GM12892 (cell line): Measurements from ENCODE around the gene HECW1.

Source experiments
- DNase-seq: peaks from one replicate; pipeline ENCODE4 v3.0.0; 2011; ENCODE audit not compliant: insufficient read length
- FAIRE-seq: peaks from 2 replicates; lab custom pipeline; 2011; peaks lifted over from hg19 to GRCh38; lab: Jason Lieb, UNC
- POLR2A ChIP-seq: IDR thresholded peaks from 2 replicates; pipeline ENCODE4 v1.6.1; 2011; ENCODE audit warnings: low read depth, low read length, control low read depth
- POLR2AphosphoS5 ChIP-seq: IDR thresholded peaks from 2 replicates; pipeline ENCODE4 v1.6.1; 2011; ENCODE audit warnings: low read depth, low read length, control low read depth
- TAF1 ChIP-seq: IDR thresholded peaks from 2 replicates; pipeline ENCODE4 v1.6.1; 2011; ENCODE audit warnings: low read depth, mild to moderate bottlenecking, control low read depth, low read length, borderline replicate concordance

The HECW1 gene

DNA sequence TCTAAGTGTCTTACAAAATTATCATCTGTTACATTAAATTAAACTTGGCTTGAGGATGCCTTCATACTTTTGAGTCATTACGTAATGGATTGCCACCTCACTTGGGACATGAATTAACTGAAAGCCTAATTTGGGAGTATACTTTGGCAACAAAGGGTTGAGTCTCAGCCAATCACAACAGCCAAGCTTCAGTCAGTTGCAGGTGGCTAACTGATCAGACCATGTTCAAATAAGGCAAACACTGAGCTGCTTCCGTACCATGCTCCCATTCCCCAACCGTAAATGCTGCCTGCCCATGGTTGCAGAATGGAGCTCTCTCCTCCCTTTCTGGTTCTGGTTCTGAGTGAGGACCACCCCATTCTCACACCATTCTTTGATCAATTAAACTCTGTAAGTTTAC, 377.6 kb downstream of the HECW1 start:
- no peak for TF ChIP-seq TAF1

GRCh38 chr7:43491123-43491522, 378.7 kb downstream of the HECW1 start:
- DNase-seq (no peak), FAIRE-seq (no peak)
- TF ChIP-seq TAF1, result no peak
- TF ChIP-seq POLR2AphosphoS5, result no peak
- TF ChIP-seq POLR2A, result no peak

More for the DNA sequence above, 377.6 kb downstream of the HECW1 start:
- no peak for FAIRE-seq
- no peak for DNase-seq

DNA sequence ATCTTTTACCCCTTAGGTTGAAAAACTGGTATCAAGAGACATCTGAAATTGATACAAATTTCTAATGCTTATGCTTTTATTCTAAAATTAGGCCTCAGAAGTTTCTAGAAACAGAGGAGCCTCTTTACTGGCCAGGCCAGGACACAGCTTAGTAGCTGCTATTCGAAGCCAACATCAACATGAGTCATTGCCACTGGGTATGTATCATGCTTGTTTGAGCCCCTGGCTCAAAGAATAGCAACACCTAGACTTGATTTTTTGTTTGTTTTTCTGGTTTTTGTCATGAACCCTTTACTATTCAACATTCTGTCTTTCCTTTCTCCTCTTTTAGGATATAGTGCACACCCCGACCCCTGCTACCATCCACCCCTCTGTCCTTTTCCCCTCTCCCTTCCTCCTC, 379.5 kb downstream of the HECW1 start:
- TF ChIP-seq TAF1 (no peak), POLR2A (no peak), POLR2AphosphoS5 (no peak)
- no peak for FAIRE-seq
- no peak for DNase-seq

DNA sequence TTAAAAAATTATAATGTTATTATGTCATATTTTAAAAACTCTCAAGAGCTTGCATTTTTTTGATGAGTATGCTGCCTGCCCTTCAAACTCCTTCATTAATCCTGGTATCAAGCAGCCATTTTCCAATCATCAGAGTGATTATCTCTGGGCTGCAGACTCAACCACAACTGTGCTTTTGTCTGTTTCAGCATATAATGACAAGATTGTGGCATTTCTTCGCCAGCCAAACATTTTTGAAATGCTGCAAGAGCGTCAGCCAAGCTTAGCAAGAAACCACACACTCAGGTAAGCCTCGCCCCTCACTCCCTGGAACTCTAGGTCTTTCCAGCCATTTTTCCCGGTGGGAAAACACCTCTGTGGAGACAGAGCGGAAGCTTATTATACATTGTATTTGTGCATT, 380.4 kb downstream of the HECW1 start:
- FAIRE-seq, result no peak
- DNase-seq, result no peak
- no peak for TF ChIP-seq TAF1
- no peak for TF ChIP-seq POLR2A
- TF ChIP-seq POLR2AphosphoS5, result no peak

DNA sequence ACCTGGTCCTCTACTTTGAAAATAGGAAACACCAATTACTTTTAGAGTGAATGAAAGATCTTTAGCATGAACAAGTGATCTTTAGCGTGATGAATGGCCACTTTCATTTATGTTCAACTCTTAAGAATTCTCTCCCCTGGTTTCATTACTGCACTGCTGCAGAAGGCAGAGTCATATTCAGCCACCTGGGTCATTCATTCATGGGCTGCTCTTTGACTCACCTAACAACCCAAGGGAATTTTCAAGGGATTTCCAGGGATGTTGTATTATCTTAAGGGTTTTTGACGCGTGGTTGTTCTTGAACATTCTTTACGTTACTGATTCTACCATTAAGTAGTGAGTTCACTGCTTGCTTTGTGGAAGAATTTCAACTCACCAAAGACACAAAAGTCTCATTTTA, 383.1 kb downstream of the HECW1 start:
- FAIRE-seq (peak; percentile 74), DNase-seq (no peak)
- no peak for TF ChIP-seq POLR2A
- TF ChIP-seq TAF1, result no peak
- TF ChIP-seq POLR2AphosphoS5, result no peak

GRCh38 chr7:43496596-43496995, 384.1 kb downstream of the HECW1 start:
- FAIRE-seq (no peak), DNase-seq (no peak)
- TF ChIP-seq TAF1, result no peak

- FAIRE-seq, result no peak
- no peak for DNase-seq
- TF ChIP-seq TAF1, result no peak
- no peak for TF ChIP-seq POLR2AphosphoS5
- TF ChIP-seq POLR2A, result no peak
Measured at GRCh38 chr7:43501870-43502269, 389.4 kb downstream of the HECW1 start.

DNA sequence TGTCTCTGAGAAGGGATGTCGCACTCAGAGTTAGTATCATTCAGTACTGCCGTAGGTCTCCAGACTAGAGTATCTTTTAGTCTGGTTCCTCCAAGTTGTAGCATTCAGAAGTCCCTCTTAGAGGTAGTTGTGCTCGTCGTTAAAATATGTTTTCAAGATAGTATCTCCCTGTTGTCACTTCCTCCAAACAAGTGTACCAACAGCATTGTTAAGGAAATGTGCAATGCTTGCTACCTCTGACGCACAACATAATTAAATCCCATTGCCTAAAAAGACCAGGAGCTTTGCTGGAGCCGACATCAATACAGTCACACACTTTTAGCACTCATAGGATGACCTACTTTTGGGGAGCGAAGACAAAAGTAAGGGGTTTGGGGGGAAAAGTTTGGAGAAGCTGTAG, 390.5 kb downstream of the HECW1 start:
- DNase-seq, result no peak
- TF ChIP-seq TAF1, result no peak
- TF ChIP-seq POLR2A, result no peak
- no peak for TF ChIP-seq POLR2AphosphoS5
- no peak for FAIRE-seq

DNA sequence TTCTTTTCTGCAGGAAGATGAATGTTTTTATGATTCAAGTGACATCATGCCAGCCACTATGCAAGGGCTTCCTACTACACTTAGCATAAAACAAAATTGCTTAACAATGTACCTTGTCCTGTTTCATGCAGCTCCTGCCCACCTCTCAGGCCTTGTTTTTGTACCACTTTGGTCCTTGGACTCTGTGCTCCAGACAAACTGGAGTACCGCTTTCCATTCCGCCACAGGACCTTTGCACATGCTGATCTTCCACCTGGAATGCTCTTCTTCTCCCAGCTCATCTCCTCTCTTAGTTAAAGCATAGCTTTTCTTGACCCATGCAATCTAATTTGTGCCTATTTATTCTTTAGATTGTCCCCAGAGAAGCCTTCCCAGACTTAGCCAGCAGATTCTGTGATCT, 393.0 kb downstream of the HECW1 start:
- TF ChIP-seq TAF1, result no peak
- no peak for TF ChIP-seq POLR2A
- TF ChIP-seq POLR2AphosphoS5, result no peak
- FAIRE-seq, result no peak
- no peak for DNase-seq

GRCh38 chr7:43506460-43506859, 394.0 kb downstream of the HECW1 start:
- TF ChIP-seq POLR2A, result no peak
- no peak for TF ChIP-seq TAF1
- TF ChIP-seq POLR2AphosphoS5, result no peak
- FAIRE-seq (no peak), DNase-seq (no peak)

GRCh38 chr7:43508461-43508860, 396.0 kb downstream of the HECW1 start:
- DNase-seq (no peak), FAIRE-seq (no peak)
- TF ChIP-seq POLR2A (no peak), TAF1 (no peak), POLR2AphosphoS5 (no peak)

DNA sequence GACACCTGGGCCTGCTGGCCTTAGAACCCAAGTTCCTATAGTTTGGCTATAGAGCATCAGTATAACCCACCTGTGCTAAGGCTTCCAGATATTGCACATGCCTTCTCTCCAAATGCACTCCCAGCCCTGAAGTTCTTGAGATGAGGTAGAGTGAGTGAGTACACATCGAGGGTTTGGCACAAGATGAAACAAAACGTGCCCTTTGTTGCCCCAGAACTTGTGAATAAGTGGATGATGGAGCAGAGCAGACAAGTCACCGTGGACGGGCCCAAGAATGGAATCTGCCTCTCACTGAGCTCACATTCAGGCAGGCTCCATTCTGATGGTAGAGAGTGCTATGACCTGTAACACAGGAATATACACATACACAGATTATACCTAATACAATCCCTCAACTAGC, 397.5 kb downstream of the HECW1 start:
- FAIRE-seq (peak; percentile 40), DNase-seq (no peak)
- no peak for TF ChIP-seq TAF1
- no peak for TF ChIP-seq POLR2A

GRCh38 chr7:43511029-43511428, 398.6 kb downstream of the HECW1 start:
- DNase-seq (no peak), FAIRE-seq (no peak)
- no peak for TF ChIP-seq POLR2AphosphoS5
- TF ChIP-seq TAF1, result no peak
- no peak for TF ChIP-seq POLR2A
